ENCODE measurements around the gene THUMPD2. TPM values are rescaled to one million over a fixed set of nuclear protein-coding genes. Genes with fewer than 3 reads are reported as not detected.

Gene THUMPD2
- polyA plus RNA-seq, 1 donor from 2014 or later, result 24.7 TPM

DNA sequence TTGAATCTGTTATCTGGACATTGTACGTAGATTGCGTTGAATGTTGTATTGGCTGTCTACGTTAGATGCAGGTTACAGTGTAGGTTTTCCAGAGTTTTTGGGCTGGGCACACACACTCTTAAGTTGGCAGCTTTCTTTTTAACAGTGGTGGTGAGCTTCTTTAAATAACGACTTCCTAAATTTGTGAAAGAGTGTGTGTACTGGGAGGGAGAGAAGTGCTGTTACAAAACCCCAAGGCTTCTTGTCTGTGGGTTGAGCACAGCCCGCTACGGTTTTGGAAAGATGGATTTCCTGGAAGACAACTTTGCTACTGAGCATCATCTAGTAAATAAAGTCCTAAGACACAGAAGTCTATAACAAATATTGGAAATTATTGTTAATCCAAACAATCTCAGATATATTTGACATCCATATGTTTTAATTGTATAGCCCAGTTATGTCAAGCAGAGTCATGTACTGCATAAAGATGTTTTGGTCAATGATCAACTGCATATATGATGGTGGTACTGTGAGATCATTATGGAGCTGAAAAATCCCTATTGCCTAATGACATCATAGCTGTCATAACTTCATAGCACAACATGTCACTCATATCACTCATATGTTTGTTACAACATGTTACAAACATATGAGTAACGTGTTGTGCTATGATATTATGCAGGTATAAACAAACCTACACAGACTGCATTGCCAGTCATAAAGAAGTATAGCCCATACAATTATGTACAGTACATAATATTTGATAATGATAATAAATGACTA, 7.9 kb upstream of the THUMPD2 start:
- no peaks in the 10 kb centered on the region for H3K36me3 ChIP-seq (ENCODE audit: insufficient read depth, low read length)
- no peaks in the 10 kb centered on the region for H3K9me3 ChIP-seq (ENCODE audit: low read length)
- no peak overlapping the region for H3K4me3 ChIP-seq (ENCODE audit: low read length)
- H3K9me2 ChIP-seq (ENCODE audit: insufficient read depth, low read length), result no peaks in the 10 kb centered on the region
- H3F3A ChIP-seq (ENCODE audit: insufficient read depth, low read length, poor library complexity, severe bottlenecking), result no peaks in the 10 kb centered on the region
- H3K9ac ChIP-seq (ENCODE audit: low read length), result no peak overlapping the region
- no peak overlapping the region for H3K4me2 ChIP-seq (ENCODE audit: low read length)
- TF ChIP-seq POLR2AphosphoS5 (IDR thresholded peaks at IDR 0.05), result no peak
- TF ChIP-seq, protein P1, sequence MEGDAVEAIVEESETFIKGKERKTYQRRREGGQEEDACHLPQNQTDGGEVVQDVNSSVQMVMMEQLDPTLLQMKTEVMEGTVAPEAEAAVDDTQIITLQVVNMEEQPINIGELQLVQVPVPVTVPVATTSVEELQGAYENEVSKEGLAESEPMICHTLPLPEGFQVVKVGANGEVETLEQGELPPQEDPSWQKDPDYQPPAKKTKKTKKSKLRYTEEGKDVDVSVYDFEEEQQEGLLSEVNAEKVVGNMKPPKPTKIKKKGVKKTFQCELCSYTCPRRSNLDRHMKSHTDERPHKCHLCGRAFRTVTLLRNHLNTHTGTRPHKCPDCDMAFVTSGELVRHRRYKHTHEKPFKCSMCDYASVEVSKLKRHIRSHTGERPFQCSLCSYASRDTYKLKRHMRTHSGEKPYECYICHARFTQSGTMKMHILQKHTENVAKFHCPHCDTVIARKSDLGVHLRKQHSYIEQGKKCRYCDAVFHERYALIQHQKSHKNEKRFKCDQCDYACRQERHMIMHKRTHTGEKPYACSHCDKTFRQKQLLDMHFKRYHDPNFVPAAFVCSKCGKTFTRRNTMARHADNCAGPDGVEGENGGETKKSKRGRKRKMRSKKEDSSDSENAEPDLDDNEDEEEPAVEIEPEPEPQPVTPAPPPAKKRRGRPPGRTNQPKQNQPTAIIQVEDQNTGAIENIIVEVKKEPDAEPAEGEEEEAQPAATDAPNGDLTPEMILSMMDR (IDR thresholded peaks at IDR 0.05; ENCODE audit: poor library complexity, severe bottlenecking), result no peak
- no peak for TF ChIP-seq EZH2 (IDR thresholded peaks at IDR 0.05; ENCODE audit: borderline replicate concordance, insufficient read depth, low read length, poor library complexity, severe bottlenecking)
- no peak for TF ChIP-seq SMC3 (conservative IDR thresholded peaks at IDR 0.05; ENCODE audit: poor library complexity)
- TF ChIP-seq TAF1 (IDR thresholded peaks at IDR 0.05; ENCODE audit: low read depth), result no peak
- no peak for TF ChIP-seq EP300 (conservative IDR thresholded peaks at IDR 0.05; ENCODE audit: poor library complexity, severe bottlenecking)
- TF ChIP-seq RAD21 (conservative IDR thresholded peaks at IDR 0.05), result no peak
- TF ChIP-seq, protein P2, sequence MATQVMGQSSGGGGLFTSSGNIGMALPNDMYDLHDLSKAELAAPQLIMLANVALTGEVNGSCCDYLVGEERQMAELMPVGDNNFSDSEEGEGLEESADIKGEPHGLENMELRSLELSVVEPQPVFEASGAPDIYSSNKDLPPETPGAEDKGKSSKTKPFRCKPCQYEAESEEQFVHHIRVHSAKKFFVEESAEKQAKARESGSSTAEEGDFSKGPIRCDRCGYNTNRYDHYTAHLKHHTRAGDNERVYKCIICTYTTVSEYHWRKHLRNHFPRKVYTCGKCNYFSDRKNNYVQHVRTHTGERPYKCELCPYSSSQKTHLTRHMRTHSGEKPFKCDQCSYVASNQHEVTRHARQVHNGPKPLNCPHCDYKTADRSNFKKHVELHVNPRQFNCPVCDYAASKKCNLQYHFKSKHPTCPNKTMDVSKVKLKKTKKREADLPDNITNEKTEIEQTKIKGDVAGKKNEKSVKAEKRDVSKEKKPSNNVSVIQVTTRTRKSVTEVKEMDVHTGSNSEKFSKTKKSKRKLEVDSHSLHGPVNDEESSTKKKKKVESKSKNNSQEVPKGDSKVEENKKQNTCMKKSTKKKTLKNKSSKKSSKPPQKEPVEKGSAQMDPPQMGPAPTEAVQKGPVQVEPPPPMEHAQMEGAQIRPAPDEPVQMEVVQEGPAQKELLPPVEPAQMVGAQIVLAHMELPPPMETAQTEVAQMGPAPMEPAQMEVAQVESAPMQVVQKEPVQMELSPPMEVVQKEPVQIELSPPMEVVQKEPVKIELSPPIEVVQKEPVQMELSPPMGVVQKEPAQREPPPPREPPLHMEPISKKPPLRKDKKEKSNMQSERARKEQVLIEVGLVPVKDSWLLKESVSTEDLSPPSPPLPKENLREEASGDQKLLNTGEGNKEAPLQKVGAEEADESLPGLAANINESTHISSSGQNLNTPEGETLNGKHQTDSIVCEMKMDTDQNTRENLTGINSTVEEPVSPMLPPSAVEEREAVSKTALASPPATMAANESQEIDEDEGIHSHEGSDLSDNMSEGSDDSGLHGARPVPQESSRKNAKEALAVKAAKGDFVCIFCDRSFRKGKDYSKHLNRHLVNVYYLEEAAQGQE (IDR thresholded peaks at IDR 0.05; ENCODE audit: borderline replicate concordance), result no peak
- no peak for TF ChIP-seq MXI1 (conservative IDR thresholded peaks at IDR 0.05; ENCODE audit: poor library complexity, severe bottlenecking)
- no peak overlapping the region for H3K27ac ChIP-seq (ENCODE audit: low read length)
- no peaks in the 10 kb centered on the region for H4K20me1 ChIP-seq (ENCODE audit: insufficient read depth)
- H3K27me3 ChIP-seq (ENCODE audit: insufficient read depth, low read depth, low read length), result no peaks in the 10 kb centered on the region
- H2AFZ ChIP-seq (ENCODE audit: low read depth, low read length), result no peak overlapping the region
- H3K79me2 ChIP-seq (replicated peaks; ENCODE audit: insufficient read depth, low read length), result no peaks in the 10 kb centered on the region

DNA sequence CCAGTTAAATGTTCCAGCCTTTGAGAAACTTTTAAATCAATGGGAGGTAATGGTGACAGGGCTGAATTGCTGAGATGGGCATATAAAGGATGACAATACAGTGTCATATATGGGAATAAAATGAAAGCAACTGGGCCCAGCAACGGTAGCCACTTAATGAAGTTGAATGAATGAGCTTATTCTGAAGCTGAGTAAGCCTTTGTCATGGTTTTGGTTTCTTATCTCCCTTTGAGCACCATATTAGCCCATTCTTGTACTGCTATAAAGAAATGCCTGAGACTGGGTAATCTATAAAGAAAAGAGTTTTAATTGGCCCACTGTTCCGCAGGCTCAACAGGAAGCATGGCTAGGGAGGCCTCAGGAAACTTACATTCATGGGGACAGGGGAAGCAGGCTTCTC, 3.5 kb upstream of the THUMPD2 start:
- Histone ChIP-seq H3K9ac (ENCODE audit: low read length) (no peak overlapping the region), H3K36me3 (ENCODE audit: insufficient read depth, low read length) (no peaks in the 10 kb centered on the region), H4K20me1 (ENCODE audit: insufficient read depth) (no peaks in the 10 kb centered on the region), H3K4me3 (ENCODE audit: low read length) (no peak overlapping the region), H3K9me3 (ENCODE audit: low read length) (no peaks in the 10 kb centered on the region), H3K79me2 (replicated peaks; ENCODE audit: insufficient read depth, low read length) (peaks cover 8% of the 10 kb centered on the region), H3F3A (ENCODE audit: insufficient read depth, low read length, poor library complexity, severe bottlenecking) (no peaks in the 10 kb centered on the region), H3K27ac (ENCODE audit: low read length) (no peak overlapping the region), H2AFZ (ENCODE audit: low read depth, low read length) (no peak overlapping the region), H3K9me2 (ENCODE audit: insufficient read depth, low read length) (no peaks in the 10 kb centered on the region), H3K4me2 (ENCODE audit: low read length) (no peak overlapping the region), H3K27me3 (ENCODE audit: insufficient read depth, low read depth, low read length) (no peaks in the 10 kb centered on the region)
- TF ChIP-seq, protein P2 (IDR thresholded peaks at IDR 0.05; ENCODE audit: borderline replicate concordance), result no peak
- TF ChIP-seq RAD21 (conservative IDR thresholded peaks at IDR 0.05) (no peak), SMC3 (conservative IDR thresholded peaks at IDR 0.05; ENCODE audit: poor library complexity) (no peak), EP300 (conservative IDR thresholded peaks at IDR 0.05; ENCODE audit: poor library complexity, severe bottlenecking) (no peak), POLR2AphosphoS5 (IDR thresholded peaks at IDR 0.05) (no peak), EZH2 (IDR thresholded peaks at IDR 0.05; ENCODE audit: borderline replicate concordance, insufficient read depth, low read length, poor library complexity, severe bottlenecking) (no peak), MXI1 (conservative IDR thresholded peaks at IDR 0.05; ENCODE audit: poor library complexity, severe bottlenecking) (no peak), TAF1 (IDR thresholded peaks at IDR 0.05; ENCODE audit: low read depth) (no peak)
- TF ChIP-seq, protein P1 (IDR thresholded peaks at IDR 0.05; ENCODE audit: poor library complexity, severe bottlenecking), result no peak

Data from neural cell (in vitro differentiated cells).